GM23248 (cell line): ENCODE data around the gene MICAL2.

ENCODE experiments used
- EZH2 ChIP-seq: fragments of 200-600 bp; sonication (generic); IDR thresholded peaks from 2 replicates; pipeline ENCODE4 v1.6.1; 2018; ENCODE audit warnings: antibody characterized with exemption, mild to moderate bottlenecking; ENCODE audit not compliant: insufficient read depth, poor library complexity, severe bottlenecking
- EZH2phosphoT487 ChIP-seq: fragments of 200-600 bp; sonication (generic); IDR thresholded peaks from 2 replicates; pipeline ENCODE4 v1.6.1; 2018; ENCODE audit warnings: antibody characterized with exemption, moderate library complexity, mild to moderate bottlenecking, low read depth; ENCODE audit not compliant: insufficient read depth

- no peak for TF ChIP-seq EZH2phosphoT487
- TF ChIP-seq EZH2, result no peak
These were observed 47.1 kb upstream of the MICAL2 start for GRCh38 chr11:12063251-12063650.
